SJSA1 (cell line): ENCODE results near the gene ASAH2. TPM values are rescaled to one million over a fixed set of nuclear protein-coding genes. Genes with fewer than 3 reads are reported as not detected.

Experiments
- DNase-seq, 2 experiments: peaks; one replicate each; pipeline ENCODE4 v3.0.0-alpha.2; 2015 to 2020; ENCODE audit warnings: low spot score in 2 of 2, low read depth in 1 of 2
- H3K27ac ChIP-seq: fragments of 250-450 bp; sonication (Bioruptor Pico); 2 replicates; pipeline ENCODE4 v1.5.1; 2020; ENCODE audit warnings: mild to moderate bottlenecking, moderate library complexity
- H3K27me3 ChIP-seq: fragments of 250-450 bp; sonication (Bioruptor Pico); replicated peaks from 2 replicates; pipeline ENCODE4 v1.5.1; 2020; ENCODE audit warnings: mild to moderate bottlenecking, moderate library complexity
- H3K36me3 ChIP-seq: fragments of 250-450 bp; sonication (Bioruptor Pico); 2 replicates; pipeline ENCODE4 v1.5.1; 2020; ENCODE audit warnings: mild to moderate bottlenecking
- H3K4me1 ChIP-seq: fragments of 250-450 bp; sonication (Bioruptor Pico); replicated peaks from 2 replicates; pipeline ENCODE4 v1.6.1; 2021; ENCODE audit warnings: mild to moderate bottlenecking
- H3K4me3 ChIP-seq: fragments of 250-450 bp; sonication (Bioruptor Pico); 2 replicates; pipeline ENCODE4 v1.5.1; 2020; ENCODE audit warnings: mild to moderate bottlenecking
- H3K9me3 ChIP-seq: fragments of 250-450 bp; sonication (Bioruptor Pico); replicated peaks from 2 replicates; pipeline ENCODE4 v1.5.1; 2020; ENCODE audit warnings: mild to moderate bottlenecking
- total RNA-seq: library from RNA; depleted of rRNA; stranded (reverse); fragments of >200 nt; shearing (Covaris generic); gene quantifications from 2 replicates; pipeline ENCODE4 v1.2.3, GENCODE V29; 2014; rRNA removed

The ASAH2 gene
- total RNA-seq = 1.9 TPM in 1 of 2 replicates, not detected in the other

DNA sequence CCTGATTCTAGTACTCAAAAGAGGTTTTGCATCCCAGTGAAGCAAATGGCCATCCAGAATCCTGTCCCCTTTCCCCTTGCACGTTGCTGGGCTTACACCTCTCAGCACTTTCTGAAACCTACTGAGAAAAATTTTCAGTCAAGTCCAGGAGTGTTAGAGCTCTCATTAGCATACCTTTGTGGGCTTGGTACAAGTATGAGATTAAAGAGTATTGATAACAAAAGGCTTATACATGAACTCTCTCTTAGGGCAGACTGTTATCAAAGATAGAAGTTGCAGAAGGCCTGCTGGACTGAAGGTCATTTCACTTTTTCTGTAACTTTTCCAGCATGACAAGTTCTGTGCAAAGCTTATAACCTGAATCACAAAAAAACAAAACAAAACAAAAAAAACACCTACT, at the start of gene ASAH2:
Gene ASAH2, minus strand, starts transcription at position 123 of the 400 bp plus-strand sequence. CDS start 2,906 bp downstream, outside the sequence.
- Histone ChIP-seq H3K36me3 (no peaks in the 10 kb centered on the region), H3K4me1 (no peaks in the 10 kb centered on the region), H3K27me3 (peaks cover 16% of the 10 kb centered on the region), H3K9me3 (no peaks in the 10 kb centered on the region), H3K27ac (no peak within 1 kb of the TSS), H3K4me3 (no peak within 1 kb of the TSS)
- no peak for DNase-seq

DNA sequence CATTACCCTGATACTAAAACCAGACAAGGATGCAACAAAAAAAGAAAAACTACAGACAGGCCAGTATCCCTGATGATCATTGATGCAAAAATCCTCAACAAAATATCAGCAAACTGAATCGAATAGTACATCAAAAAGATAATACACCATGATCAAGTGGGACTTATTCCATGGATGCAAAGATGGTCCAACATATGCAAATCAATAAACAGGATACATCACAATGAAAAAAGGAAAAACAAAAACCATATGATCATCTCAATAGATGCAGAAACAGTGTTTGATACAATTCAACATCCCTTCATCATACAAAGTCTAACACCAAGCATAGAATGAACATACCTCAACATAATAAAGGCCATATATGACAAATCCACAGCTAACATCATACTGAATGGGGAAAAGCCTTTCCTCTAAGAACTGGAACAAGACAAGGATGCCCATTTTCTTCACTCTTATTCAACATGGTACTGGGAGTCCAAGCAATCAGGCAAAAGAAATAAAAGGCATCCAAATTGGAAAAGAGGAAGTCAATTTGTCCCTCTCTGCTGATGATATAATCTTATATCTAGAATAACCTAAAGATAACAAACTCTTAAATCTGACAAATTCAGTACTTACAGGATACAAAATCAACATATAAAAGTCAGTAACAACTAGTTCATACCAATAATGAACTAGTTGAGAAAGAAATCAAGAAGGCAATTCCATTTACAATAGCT, 48.8 kb upstream of the ASAH2 start:
- Histone ChIP-seq H3K36me3 (no peaks in the 10 kb centered on the region), H3K4me1 (no peaks in the 10 kb centered on the region), H3K27ac (no peak overlapping the region), H3K27me3 (no peaks in the 10 kb centered on the region), H3K4me3 (no peak overlapping the region), H3K9me3 (no peaks in the 10 kb centered on the region)
- DNase-seq = no peak

DNA sequence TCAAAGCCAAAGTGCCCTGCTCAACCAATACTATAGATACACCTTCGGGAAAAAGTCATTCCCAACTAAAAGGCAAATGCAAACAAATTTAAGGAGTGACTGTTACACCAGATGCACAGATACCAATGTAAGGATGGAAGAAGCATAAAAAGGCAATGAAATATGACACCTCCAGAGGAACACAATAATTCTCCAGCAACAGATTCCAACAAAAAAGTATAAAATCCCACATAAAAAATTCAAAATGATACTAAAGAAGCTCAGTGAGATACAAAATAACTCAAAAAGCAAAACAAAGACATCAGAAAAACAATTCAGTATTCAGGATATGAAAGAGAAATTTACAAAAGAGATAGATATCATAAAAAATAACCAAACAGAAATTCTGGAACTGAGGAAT, 44.1 kb upstream of the ASAH2 start:
- Histone ChIP-seq H3K4me1 (no peaks in the 10 kb centered on the region), H3K27me3 (no peaks in the 10 kb centered on the region; the same call in 1 of the 2 replicates), H3K9me3 (no peaks in the 10 kb centered on the region), H3K36me3 (no peaks in the 10 kb centered on the region), H3K27ac (no peak overlapping the region), H3K4me3 (no peak overlapping the region)
- DNase-seq = no peak

DNA sequence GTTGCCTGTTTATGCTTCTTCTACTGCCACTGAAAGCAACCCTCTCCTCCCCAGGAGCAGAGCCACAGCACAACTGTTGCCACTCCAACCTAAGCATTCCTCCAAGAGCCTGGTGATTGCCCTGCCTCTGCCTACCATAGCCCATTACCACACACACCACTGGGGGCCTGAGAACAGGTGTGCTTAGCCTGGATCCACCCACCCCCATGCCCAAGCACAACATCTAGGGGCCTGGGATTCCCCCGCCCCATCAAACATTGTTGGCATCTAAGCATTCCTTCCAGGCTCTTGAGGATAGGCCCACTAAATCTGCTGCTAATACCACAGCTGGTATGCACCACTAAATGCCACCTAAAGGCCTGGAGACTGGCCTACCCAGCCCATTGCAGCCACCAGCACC, 43.3 kb upstream of the ASAH2 start:
- no peaks in the 10 kb centered on the region for H3K4me1 ChIP-seq
- no peaks in the 10 kb centered on the region for H3K9me3 ChIP-seq
- no peaks in the 10 kb centered on the region for H3K36me3 ChIP-seq
- DNase-seq = no peak
- H3K27ac ChIP-seq = no peak overlapping the region
- no peaks in the 10 kb centered on the region; the same call in 1 of the 2 replicates for H3K27me3 ChIP-seq
- H3K4me3 ChIP-seq = no peak overlapping the region

DNA sequence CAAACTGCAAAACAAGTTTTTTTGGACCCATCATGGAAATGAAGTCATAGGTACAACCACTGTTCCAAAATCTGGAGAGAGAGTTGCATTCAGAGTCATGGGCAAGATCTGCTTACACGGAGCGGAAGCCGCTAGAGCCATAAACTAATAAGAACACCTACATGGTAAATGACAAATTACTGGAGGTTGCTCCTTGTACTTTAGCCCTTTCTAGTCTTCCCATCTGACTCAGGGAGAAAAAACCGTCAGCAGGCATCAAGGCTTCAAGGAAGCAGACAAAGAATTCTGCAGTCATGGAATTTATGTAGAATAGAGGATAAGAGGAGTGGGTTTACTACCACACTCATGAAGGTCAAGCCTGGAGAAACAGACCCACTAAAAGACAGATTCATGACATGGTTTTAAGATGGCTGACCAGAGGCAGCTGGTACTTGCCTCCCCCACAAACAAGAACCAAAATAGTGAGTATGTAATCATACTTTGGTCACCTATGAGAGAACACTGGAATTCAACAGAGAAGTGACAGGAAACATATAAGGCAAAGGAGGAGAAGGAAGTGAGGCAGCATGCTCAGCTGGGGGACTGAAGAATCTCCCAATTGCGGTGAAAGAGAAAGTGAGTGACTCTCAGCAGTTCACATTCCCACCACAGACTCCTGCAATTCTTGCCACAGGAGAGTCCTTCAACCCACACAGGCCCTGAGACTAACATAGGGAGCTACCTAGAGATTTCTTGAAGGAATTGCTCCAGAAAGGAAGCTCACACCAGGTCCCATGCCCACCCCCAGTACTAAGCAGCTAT, 42.4 kb upstream of the ASAH2 start:
- Histone ChIP-seq H3K27me3 (peaks cover 5% of the 10 kb centered on the region; the same call in 1 of the 2 replicates), H3K4me3 (no peak overlapping the region), H3K4me1 (no peaks in the 10 kb centered on the region), H3K9me3 (no peaks in the 10 kb centered on the region), H3K27ac (no peak overlapping the region), H3K36me3 (no peaks in the 10 kb centered on the region)
- DNase-seq = no peak

DNA sequence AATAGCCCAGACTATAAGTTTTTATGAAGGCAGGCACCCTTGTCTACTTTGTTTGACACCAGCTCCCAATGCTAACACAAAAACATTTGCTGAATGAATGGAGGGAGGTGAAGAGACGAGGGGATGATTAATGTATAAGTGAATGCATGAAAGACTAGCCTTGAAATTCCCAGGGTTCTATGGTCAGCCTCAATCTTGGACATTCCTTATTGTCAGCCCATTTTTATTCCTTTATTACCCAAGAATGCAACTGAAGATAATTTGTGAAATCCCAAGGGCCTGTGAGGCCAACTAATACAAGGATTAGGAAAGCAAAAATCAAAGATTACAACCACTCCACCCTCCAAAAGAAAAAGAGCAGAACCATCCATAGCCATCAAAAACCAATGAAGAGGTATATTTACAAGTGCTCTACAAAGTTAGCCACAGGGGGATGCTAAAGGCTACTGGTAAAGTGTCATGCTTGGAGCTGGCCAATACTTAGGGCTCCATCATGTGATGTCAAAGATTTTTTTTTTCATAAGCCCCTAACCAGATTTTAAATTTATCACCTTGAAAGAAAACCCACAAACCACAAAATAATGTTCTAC, 40.0 kb upstream of the ASAH2 start:
- DNase-seq = no peak
- H3K27ac ChIP-seq = no peak overlapping the region
- no peak overlapping the region for H3K4me3 ChIP-seq
- H3K27me3 ChIP-seq = peaks cover 5% of the 10 kb centered on the region; the same call in 1 of the 2 replicates
- H3K9me3 ChIP-seq = no peaks in the 10 kb centered on the region
- H3K4me1 ChIP-seq = no peaks in the 10 kb centered on the region
- H3K36me3 ChIP-seq = no peaks in the 10 kb centered on the region

DNA sequence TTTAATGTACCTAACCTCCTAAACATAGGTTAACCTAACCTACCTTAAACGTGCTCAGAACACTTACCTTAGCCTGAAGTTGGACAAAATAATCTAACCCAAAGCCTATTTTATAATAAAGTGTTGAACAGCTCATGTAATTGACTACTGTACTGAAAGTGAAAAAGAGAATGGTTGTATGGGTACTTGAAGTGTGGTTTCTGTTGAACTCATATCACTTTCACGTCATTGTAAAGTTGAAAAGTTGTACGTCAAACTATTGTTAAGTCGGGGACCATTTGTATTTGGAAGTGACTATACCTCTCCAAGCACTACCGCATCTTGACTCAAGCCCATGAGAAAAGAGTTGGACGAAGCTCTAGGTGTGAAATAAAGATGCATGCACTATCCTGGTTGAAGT, 37.9 kb upstream of the ASAH2 start:
- no peaks in the 10 kb centered on the region for H3K9me3 ChIP-seq

DNA sequence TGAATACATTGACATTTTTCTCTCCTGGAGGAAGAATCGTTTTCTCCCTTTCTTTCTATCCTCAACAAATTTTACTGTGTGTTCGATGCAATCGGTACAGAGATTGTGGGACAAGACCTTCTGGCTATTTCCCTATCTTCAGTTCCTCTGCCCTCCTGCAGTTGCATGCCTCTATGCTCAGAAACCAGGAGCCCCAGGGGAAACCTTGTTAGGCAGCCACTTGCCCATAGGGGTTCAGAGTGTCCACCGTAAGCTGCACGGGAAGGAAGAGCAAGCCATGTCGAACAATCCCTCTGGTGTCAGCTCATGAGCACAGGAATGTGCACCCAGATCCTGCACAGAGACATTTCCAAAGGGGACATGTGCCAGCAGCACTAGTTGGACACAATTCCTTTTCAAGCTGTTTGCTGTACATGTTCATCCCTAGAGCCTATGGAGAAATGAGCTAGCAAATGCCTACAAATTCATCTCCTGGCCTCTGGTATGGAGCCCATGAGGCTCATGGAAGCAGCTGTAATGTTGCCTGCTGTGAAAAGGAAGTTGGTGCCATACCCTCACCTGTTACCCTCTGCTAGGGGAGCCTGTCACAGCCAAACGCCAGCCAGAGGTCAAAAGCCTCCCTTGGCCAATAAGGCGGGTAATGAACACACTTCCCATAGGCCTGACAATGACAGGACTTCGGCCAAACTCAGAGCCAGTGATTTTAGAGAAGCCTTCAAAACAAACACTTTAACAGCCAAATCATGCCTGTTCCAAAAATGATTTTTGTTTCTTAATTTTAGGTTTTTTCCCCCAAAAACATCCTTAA, 35.9 kb upstream of the ASAH2 start:
- Histone ChIP-seq H3K36me3 (no peaks in the 10 kb centered on the region), H3K9me3 (no peaks in the 10 kb centered on the region), H3K27ac (no peak overlapping the region), H3K27me3 (peaks cover 27% of the 10 kb centered on the region), H3K4me3 (no peak overlapping the region), H3K4me1 (no peaks in the 10 kb centered on the region)
- DNase-seq = no peak

More for the DNA sequence above, 37.9 kb upstream of the ASAH2 start:
- Histone ChIP-seq H3K4me3 (no peak overlapping the region), H3K36me3 (no peaks in the 10 kb centered on the region), H3K27ac (no peak overlapping the region), H3K4me1 (no peaks in the 10 kb centered on the region), H3K27me3 (peaks cover 17% of the 10 kb centered on the region)
- DNase-seq = no peak

DNA sequence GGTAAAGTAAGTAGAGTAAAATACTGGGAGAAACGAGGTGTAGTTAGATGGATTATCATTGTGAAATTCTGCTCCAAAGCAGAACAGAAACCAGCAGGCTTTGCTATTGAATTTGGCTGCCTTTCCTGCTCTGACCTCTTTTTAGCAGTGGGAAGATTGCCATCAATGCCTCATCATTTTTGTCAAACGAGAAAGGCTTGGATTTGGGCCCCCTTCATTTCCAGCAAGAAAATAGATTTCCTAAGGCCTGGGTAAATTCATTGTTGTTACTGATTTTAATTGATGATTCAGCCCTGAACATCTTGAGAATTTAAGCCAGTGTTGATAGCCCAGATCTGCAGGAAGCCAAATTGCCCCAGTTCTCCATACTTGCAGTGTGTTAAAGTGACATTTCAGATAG, 35.2 kb upstream of the ASAH2 start:
- H3K27ac ChIP-seq = no peak overlapping the region
- H3K36me3 ChIP-seq = no peaks in the 10 kb centered on the region
- DNase-seq = no peak
- no peaks in the 10 kb centered on the region for H3K9me3 ChIP-seq
- H3K27me3 ChIP-seq = peaks cover 27% of the 10 kb centered on the region
- H3K4me1 ChIP-seq = no peaks in the 10 kb centered on the region
- H3K4me3 ChIP-seq = no peak overlapping the region

DNA sequence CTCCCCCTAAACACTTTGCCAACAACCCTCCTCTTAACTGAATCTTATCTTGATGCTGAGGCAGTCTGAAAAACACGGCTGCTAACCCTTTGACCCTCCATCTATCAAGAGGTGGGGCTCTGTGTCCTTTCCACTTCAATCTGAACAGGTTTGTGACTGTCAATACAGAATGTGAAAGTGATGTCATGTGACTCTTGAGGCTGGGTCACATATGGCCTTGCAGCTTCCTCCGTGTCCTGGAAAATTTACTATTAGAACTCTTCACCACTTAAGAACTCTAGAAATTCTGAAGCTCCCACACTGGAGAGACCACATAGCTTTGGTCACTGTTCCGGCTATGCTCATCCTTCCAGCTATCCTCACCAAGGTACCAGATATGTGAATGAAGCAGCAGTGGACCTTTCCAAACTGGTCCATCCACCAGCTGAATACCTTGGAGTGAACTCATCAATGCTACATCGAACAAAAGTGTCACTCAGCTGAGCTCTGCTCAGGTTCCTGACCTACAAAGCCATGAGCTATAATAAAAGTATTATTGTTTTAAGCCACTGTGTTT, 30.7 kb upstream of the ASAH2 start:
- H3K4me1 ChIP-seq = no peaks in the 10 kb centered on the region
- no peaks in the 10 kb centered on the region for H3K36me3 ChIP-seq
- no peaks in the 10 kb centered on the region for H3K9me3 ChIP-seq
- H3K27me3 ChIP-seq = peaks cover 28% of the 10 kb centered on the region
- H3K4me3 ChIP-seq = no peak overlapping the region
- H3K27ac ChIP-seq = no peak overlapping the region
- DNase-seq = no peak

DNA sequence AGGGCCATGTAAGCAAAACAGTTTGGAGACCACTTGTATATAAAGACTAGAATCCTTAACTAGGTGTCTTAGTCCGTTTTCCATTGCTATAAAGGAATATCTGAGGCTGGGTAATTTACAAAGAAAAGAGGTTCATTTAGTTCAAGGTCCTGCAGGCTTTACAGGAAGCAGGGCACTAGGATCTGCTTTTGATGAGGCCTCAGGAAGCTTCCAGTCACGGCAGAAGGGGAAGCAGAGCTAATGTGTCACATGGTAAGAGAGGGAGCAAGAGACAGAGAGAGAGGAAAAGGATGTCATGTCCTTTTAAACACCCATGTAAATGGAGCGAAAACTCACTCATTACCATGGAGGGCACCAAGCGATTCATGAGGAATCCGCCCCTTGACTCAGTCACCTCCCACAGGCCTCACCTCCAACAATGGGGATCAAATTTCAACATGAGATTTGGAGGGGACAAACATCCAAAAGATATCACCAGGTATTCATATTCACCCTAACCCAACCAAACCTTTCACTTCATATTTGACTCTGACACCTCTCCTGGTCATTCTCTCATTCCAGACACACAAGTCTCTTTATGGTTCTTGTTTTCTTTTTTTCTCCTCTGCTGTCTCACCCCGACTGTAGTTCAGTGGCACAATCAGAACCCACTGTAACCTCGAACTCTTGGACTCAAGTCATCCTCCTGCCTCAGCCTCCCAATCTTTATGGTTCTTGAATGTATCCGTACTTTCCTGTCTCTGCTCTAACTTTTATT, 30.1 kb upstream of the ASAH2 start:
- no peak for DNase-seq
- H3K4me3 ChIP-seq = no peak overlapping the region
- H3K9me3 ChIP-seq = no peaks in the 10 kb centered on the region
- H3K4me1 ChIP-seq = no peaks in the 10 kb centered on the region
- peaks cover 31% of the 10 kb centered on the region for H3K27me3 ChIP-seq
- H3K27ac ChIP-seq = no peak overlapping the region
- no peaks in the 10 kb centered on the region for H3K36me3 ChIP-seq

DNA sequence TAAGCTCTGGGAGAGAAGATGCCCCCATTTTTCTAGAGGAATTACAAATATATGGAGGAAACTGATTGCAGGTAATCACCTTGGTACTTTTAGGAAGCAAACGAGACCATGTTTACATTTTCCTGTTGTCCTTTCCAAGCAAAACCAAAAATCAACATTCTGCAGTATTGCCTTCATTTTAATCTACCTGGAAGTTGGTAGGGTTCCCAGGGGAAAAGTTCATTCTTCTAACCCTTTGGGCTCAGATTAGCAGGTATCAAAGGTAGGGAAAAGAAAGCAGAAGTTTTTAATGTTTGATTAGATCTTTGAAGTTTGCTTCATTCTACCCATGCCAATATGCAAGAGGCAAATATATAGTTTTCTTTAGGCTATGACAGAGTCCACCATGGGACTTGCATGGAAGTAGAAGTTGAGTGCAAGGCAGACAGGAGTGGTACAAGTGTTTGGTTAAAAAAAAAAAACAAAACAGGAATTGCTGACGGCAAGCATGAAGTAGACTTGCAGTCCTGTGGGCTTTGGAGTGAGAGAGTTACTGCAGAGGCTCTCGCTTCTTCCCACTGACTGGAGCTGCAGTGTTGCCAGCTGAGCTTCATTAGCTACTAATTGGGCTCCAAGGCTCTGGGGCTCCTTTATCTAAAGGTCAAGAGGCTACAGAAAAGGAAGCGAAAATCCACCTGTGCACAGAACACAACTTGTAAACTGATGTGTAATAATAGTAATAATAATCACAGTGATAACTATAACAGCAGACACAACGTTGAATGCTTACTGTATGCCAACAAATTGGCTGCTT, 28.9 kb upstream of the ASAH2 start:
- no peaks in the 10 kb centered on the region for H3K9me3 ChIP-seq
- H3K4me3 ChIP-seq = no peak overlapping the region
- no peaks in the 10 kb centered on the region for H3K36me3 ChIP-seq
- no peaks in the 10 kb centered on the region for H3K4me1 ChIP-seq
- no peak for DNase-seq
- H3K27me3 ChIP-seq = peaks cover 24% of the 10 kb centered on the region
- no peak overlapping the region for H3K27ac ChIP-seq
